IPS-18c (cell line): ENCODE measurements around the gene EEF1AKMT2.

Source experiments
- H3K4me3 ChIP-seq: 2 replicates; pipeline ENCODE4 v1.7.0; 2013; ENCODE audit warnings: low read depth, mild to moderate bottlenecking, low read length, moderate library complexity; ENCODE audit not compliant: insufficient read depth
- H3K9me3 ChIP-seq: one replicate; pipeline ENCODE4 v1.6.1; 2013; ENCODE audit warnings: mild to moderate bottlenecking, low read length, moderate library complexity; ENCODE audit not compliant: control insufficient read depth, insufficient read depth

EEF1AKMT2 gene

DNA sequence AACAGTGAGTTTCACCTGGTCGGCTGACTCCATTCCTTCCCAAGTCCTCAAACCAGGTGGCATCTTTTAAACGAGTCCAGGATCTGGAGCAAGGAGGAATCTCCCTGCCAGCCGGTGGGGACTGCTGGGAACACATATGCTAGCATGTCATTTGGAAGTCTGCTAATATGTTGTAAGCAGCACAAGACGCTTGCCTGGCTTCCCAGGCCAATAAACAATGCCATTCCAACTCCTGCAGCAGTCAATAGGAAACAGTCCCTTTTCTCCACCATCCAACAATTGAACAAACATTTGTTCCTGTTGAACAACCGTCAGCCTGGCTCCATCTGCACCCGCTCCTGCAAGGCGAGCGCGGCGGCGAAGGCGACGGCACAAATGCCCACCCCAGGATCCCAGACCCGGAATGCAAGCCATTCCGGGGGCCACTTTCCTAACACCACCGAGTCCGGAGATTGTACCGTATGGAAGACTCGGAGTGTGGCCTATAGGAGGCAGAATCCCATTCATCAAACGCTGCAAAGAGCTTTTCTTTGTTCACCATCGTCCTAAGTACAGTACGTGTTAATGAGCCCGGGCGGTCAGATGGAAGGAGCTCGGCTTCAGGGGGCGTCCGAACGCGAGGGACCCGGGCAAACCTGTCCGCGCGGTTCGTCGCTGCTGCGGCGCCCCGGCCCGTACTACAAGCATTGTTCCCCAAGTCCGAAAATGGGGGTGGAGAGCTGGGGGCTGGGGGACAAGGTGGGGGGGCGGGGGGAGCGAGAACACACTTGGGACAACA, 49.1 kb downstream of the EEF1AKMT2 start:
- H3K9me3 ChIP-seq: no peaks in the 10 kb centered on the region
- peak overlapping the region; percentile 56 for H3K4me3 ChIP-seq

DNA sequence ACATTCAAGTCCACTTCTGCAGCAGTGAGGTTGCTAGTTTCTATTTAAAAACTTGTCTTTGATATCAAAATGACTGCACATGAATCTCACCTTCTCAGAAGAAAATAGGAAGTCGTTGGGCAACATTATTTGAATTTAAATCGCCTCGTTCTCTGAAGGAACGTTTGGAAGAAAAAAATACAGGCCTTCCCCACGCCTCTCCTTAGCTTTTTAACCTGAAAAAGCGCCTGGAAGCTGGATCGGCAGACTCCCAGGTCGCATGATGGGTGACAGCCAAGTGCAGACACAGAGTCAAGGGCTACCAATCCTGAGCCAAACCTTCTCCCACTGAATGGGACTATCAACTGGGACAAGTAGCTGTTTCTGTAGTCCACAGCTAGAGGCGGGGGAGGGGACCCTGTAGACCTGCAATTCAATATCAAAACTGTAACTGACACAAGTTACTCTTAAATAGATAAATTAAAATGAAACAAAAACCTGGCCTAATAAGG, 49.7 kb downstream of the EEF1AKMT2 start:
- Histone ChIP-seq H3K9me3 (no peaks in the 10 kb centered on the region), H3K4me3 (no peak overlapping the region; the same call in 1 of the 2 replicates)

DNA sequence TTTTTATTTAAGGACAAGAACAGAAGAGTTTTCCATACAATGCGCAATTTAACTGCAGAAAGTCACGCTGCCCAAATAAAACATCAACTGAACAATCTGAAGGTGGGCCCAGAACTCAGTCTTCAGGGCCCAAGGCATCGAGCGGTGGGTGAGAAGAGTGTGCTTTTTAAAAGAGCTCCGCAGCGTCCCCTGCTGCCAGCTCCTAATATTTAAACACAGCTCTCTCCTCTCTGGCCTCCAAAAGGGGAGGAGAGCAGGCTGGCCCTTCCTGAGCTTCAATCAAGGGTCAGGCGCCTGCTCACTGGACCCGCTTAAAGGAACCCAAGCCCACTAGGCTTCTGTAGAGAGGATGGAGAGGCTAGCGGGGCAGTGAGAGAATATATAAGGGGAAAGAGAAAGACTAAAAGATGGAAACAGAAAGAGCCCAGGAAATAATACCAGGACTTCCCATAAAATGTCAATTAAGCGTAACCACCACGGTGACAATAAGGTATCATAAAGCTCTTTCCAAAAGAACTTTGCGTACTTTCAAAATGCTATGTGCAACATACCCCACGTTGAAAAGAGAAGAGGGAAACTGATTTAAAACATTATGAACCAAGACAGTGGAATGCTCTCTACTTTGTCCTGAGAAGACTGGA, 50.3 kb downstream of the EEF1AKMT2 start:
- Histone ChIP-seq H3K4me3 (no peak overlapping the region), H3K9me3 (no peaks in the 10 kb centered on the region)

DNA sequence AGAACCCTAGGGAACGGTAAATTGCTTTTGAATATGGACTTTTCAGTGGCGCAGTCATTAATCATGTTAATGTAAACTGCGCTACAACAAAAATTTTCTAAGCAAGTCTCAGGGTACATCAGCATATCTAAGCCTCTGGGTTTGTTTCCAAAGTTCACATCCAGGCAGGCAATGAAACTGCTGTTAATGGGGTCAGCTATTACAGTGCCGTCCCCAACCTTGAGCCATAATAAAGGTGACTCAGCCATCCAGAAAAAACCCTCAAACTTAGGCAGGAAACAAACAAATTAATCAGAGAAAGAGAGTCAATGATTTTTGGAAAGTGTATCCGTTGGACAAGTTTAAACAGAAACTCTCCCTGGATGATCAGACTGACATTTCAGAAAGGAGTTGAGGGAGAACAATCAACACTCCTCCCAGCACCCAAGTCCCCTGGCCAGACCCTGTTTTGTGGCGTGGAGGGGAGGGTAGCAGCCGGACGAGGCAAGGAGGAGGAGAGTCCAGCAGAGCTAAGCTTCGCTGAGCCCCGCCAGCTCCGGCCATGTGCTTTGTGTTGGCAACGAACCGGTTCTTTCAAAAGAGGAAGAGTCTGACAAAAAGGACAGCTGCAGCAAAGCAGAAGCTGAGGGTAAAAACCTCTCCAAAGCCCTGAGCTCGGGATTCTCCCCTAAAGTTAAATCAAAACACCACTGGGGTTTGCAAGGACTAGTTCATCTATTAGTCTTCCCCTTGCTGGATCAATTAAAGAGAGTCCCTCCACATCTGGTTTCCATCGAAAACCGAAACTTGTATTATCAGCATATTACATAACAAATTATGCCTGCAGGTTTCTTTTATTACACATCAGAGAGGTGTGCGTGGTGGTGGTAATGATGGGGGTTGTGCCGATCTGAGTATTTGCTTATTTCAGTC, 51.1 kb downstream of the EEF1AKMT2 start:
- H3K4me3 ChIP-seq: peak overlapping the region; percentile 21; the same call in 1 of the 2 replicates
- H3K9me3 ChIP-seq: no peaks in the 10 kb centered on the region

DNA sequence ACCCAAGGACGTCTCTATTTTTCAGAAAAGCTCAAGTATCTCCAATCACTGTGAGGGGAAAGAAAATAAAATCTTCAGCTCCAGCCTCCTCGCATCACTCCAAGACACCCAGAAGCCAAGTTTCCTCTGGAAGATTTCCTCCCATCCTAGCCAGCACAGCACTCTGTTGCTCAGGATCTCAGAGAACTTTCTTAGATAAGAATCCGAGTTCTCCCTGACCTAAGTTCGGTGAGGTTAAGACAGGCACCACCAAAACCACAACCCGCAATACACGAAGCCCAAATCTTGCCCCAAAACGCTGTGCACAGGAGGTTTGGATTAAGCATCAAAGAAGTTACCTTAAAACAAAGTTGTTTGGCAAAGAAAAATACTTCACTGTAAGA, 51.7 kb downstream of the EEF1AKMT2 start:
- peak overlapping the region; percentile 34; the same call in 1 of the 2 replicates for H3K4me3 ChIP-seq

DNA sequence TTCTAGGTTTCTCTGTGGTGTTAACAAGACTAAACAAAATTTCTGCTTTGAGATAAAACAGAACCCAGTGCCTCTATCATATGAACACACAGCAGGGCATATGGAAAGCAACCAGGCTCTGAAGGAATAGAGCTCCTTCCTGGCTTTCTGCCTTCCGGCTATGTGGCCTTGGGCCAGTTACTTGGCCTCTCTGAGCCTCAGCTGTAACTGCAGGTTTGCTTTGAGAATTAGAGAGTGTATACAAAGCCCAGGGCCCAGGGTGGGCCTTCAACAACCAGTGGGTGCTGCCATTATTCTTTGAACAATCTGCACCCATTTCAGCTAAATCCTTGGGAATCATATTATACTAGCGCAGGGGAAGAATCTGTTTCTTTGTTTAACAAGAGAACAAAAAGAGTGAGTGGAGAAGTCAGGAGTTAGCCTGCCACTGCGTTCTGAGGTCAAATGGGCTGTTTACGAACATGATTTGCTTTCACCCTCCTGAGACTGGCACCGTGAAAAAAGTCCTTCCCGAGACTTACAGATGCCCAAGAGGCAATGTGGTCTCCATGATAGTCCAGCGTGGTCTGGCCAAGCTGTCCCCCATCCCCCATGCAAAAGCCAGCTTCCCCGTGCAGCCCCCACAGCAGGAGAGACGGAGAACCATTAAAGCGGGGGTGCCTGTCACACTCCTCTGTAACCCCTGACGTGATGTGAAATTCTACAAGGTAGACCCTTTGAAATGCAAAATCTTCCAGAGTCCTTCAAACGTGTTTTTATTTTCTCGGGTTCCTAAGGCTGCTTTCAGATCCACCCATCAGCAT, 52.4 kb downstream of the EEF1AKMT2 start:
- no peaks in the 10 kb centered on the region for H3K9me3 ChIP-seq
- H3K4me3 ChIP-seq: peak overlapping the region; percentile 34

More for the DNA sequence above, 51.7 kb downstream of the EEF1AKMT2 start:
- H3K9me3 ChIP-seq: no peaks in the 10 kb centered on the region

DNA sequence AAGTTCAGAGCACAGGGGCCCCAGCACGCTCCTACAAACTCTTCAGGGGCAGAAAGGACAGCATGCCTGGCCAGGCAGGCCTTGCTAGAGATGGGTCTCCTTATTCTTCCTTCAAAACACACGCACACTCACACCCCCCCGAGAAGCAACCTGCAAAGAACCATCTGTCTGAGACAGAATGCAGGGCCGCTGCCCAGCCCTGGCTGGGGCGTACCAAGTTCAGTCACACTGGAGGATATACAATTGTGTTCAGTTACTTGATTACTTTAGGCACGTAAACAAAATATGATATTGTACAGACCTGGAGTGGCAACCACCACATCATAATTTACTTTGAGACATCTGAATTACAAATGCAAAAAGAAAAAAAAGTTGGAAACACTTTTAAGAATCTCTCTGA, 53.2 kb downstream of the EEF1AKMT2 start:
- Histone ChIP-seq H3K4me3 (no peak overlapping the region), H3K9me3 (no peaks in the 10 kb centered on the region)

DNA sequence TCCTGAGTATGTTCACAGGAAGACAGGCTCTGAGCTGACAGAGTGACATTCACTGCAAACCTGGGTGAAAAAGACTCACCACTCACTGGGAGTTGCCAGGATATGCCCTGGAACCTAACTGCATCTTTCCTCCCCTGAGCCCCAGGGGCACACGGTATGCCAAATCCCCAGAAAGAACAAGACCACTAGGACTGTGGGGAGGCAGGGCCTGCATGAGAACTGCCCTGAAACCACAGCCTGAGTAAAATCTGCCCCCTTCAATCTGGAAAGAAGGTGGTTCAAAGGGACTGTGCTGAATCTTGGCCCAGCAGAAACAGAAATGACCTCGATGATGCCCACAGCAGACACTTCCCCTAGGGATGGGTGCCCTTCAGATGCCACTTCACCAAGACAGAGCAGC, 54.0 kb downstream of the EEF1AKMT2 start:
- Histone ChIP-seq H3K9me3 (no peaks in the 10 kb centered on the region), H3K4me3 (no peak overlapping the region)

DNA sequence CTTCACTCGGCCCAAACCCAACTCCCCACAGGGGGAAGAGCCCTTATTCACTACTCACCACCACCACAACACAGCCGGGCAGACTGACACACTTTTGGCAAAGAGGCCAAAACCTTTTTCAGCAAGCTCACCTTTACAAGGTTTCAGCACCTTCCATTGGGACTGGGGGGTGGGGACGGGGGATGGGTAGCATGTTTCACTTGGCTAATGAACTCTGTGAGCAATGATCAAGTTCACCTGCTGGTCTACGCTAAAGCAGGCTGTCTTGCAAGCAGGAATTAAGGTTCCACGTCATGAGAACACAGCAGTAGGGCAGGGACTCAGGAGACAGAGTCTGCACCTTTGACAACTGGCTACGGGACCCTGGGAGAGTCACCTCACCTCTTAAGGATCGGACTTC, 54.5 kb downstream of the EEF1AKMT2 start:
- Histone ChIP-seq H3K4me3 (no peak overlapping the region), H3K9me3 (no peaks in the 10 kb centered on the region)

DNA sequence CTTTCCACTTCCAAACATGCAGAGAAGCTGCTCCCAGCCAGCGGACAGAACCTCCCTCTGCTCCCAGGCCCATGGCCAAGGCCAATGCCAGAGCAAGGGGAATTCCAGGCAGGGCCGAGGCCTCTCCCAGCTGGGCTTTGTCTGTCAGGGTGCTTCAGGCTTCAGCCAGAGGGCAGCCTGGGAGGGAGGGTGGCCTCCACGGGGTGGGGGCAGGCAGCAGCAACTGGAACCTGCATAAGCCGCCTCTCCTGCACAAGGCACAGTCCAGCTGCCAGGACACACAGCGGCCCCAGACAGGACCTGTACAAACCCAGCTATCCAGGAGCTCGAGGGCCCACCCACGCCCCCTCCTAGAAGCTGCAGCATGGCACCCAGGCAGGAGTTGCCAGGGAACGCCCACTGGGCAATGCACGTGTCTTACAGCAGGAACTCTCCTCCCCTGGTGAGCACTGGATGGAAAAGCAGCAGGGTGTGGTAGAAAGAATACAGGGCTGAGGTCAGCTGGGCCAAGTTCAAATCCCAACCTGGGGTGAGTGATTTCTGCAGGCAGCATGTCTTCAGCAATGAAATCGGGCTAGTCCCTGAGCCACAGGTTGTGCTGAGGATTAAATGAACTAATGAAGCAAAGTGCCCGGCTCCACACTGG, 55.1 kb downstream of the EEF1AKMT2 start:
- Histone ChIP-seq H3K4me3 (peak overlapping the region; percentile 1; the same call in 1 of the 2 replicates), H3K9me3 (no peaks in the 10 kb centered on the region)

DNA sequence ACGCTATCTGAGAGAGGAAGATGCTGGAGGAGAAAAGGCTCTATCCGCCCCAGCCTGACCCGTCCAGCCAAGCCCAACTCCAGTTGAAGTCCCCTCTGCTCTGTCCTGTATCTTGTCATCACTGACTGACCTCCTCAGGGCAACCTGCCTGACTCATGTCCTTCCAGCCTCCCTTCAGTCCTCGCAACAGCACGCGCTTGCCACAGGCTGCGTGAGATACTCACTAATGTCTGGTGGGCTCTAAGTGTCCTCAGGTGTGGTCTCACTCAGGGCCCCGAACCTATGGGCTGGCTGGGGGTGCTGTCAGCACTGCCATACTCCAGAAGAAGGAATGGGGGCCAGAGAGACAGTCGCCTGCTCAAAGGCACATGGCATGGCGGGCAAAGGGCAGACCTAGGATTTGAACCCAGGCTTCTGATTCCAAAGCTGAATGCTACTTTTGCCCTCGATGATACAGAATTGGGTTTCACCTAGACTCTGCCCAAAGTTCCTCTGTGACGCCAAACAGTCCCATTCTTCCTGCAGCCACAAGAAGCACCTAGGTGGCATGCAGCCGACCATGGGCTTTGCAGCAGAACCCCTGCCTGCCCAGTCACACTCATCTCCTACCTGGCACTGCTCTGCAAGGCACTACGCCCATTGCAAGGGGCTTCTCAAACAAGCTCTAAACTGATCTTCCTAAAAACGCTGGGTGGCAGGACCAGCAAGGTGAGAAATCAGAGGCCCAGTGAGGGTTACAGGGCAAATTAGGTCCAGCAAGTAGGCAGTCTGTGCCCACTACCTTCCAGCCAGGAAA, 56.0 kb downstream of the EEF1AKMT2 start:
- Histone ChIP-seq H3K9me3 (no peaks in the 10 kb centered on the region), H3K4me3 (no peak overlapping the region)

DNA sequence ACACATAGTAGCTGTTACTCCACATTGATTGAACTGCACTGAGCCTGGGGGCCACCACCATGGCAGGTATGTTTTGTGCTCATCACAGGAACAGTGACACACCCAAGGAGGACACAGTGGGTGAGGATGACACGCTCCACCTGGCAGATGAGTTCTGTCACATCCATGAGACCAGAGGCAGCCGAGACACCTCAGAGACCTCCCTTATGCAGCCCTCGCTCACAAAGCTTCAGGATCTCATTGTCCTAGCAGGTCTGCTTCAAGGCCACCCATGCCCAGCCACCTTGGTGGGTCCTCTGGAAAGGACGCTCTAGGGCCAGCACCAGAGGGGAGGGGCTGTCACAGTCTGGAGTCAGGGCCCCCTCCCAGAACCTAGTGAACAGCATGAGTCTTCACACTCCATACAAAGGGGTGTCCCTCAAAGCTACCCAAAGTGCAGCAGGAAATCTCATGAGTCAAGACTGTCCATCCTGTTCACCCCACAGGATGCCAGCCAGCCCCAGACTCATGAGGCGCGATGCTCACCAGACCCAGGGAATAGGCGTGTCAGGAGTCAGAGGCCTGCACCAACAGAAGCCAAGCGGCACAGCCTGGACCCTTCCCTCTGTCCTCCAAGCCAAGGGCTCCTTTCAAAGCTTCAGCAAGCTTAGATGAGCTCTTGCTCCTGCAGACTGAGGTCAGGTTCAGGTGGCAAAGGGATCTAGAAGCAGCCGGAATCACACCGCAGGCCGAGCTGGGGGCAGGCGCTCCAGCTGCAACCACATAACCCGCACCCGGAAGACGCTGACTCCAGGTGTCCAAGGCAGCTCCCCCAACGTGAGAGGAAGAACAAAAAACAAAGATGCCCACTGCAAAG, 57.1 kb downstream of the EEF1AKMT2 start:
- Histone ChIP-seq H3K4me3 (no peak overlapping the region), H3K9me3 (no peaks in the 10 kb centered on the region)

DNA sequence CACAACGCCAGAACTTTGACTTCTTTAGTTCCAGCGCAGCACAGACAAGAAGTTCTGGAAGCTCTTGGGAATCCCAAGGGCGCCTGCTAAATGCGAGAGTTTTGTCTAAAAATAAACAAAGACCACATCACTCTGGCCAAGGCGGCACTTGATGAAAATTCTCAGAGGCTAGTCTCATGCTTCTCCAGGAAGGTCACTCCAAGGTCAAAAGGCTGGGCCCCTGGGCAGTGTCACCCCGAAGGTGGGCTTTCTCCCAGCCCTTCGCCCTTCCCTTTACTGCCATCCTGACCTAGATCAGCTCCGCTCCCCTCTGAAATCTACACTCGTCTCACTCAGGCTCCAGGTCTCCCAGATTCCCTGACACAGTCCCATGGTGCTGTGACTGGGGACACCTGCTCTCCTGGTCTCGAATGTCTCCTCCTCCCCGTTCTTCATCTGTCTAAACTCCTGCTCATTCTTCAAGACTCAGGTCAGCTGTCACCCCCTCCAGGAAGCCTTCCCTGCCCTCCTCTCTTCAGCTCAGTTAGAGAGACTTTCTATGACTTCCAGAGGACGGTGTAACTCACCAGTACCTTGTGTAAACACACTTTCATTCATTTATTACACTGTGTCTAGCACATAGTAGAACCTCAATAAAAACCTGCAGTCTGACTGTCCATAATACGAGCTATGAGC, 58.0 kb downstream of the EEF1AKMT2 start:
- Histone ChIP-seq H3K4me3 (no peak overlapping the region), H3K9me3 (no peaks in the 10 kb centered on the region)

DNA sequence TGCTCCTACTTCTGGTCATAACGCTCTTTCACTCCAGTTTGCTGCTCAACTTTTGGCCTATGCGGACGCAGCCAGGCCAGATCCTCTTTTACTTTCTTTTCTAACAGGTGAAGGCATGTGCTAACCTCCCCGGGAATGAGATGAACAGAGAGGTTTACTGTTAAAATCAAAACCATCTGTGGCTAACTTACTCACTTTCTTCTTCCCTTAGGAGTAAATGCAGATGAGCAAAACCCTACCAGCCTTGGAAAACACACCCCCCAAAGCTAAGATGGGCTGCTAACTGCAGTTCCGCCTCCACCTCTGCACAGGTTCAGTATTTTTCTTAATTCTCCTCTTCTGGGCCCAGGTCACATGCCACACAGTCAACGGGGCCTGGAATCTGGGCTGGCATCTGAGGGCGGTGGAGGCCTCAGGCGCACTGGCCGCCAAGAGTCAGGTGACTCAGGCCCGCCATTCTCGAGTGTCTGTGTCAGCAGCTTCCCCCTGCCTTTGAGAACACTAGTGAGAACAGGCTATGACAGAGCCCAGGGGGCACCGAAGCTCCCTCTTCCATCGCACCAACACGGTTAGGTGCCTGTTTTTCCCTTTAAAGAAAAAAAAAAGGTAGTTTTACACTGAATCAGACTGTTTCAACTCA, 58.6 kb downstream of the EEF1AKMT2 start:
- Histone ChIP-seq H3K9me3 (no peaks in the 10 kb centered on the region), H3K4me3 (no peak overlapping the region)
